ENCODE data around the gene VPS41.
"Not testable (repeated sequence)": the region's sequence is repeated elsewhere in the genome, so short reads cannot be mapped to it uniquely, and the experiment has no call there.

Gene VPS41

DNA sequence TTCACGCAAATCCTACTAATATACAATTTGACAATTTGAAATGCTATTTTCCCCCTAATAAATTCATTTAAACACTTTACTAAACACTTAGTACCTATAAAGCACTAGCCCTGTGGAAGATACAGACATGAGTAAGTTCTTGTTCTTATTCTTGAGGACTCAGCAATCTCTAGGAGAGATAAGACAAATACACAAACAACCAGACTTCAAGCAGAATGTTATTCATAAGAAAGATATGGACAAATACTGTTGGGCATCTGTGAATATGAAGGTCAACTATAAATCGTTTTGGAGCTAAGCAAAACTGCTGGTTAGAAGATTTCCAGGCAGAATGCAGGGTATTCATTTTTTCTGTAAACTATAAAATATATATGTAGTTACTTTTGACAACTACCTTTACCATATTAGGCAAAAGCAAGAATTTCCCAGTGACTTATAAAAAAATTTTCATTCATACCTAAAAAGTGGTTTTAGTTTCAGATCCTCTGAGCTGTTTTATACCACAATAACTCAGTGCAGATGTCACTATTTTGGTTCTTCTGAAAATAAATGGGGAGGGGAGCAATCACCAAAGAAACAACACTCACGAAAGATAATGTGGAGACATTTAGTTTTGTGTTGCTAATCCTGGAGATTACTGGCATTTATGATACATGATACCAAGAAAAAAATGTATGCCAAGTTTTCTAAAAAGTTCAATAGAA, 3.8 kb downstream of the VPS41 start:
- DNase-seq, result no peak

GRCh38 chr7:38903057-38903456, 5.9 kb downstream of the VPS41 start:
- no peak for DNase-seq

GRCh38 chr7:38902449-38902848, 6.5 kb downstream of the VPS41 start:
- DNase-seq, result no peak

- no peak for DNase-seq
These were observed 15.9 kb downstream of the VPS41 start for GRCh38 chr7:38893061-38893460.

- no peak for DNase-seq
These were observed 18.4 kb downstream of the VPS41 start for GRCh38 chr7:38890597-38890996.

DNA sequence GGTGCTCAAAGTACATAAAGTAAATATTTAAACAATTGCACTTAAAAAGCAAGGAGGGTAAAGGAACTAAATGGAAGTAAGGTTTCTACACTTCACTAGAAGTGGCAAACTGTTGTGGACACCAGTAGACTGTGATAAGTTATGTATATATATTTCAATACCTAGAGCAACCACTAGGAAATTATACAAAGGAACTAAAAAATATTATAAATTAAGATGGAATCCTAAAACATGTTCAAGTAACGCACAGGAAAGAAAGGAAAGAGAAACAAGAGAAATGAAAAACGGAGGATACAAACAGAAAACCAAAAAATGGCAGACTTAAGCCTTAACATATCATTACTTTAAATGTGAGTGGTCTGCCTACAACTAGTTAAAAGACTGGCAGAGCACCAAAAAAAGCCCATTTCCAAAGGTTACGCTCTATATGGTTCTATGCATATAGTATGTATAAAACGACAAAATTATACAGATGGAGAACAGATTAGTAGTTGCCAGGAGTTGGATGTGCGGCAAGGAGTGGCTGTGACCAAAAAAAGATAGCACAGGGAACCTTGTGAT, 19.0 kb downstream of the VPS41 start:
- DNase-seq, result no peak

DNA sequence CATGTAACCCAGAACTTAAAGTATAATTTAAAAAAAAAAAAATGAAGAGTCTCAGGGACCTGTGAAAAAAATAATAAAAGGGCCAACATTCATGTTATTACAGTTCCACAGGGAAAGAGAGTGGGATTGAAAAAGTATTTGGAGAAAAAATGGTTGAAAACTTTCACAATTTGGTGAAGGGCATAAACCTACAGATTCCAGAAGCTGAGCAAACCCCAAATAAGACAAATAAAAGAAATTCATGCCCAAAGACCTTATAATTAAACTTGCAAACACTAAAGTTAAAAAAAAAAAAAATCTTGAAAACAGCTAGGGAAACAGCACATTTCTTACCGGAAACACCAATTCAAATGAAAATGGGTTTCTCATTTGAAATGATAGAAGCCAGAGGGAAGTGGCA, 19.9 kb downstream of the VPS41 start:
- DNase-seq, result no peak

- DNase-seq, result no peak
These were observed 22.7 kb downstream of the VPS41 start for GRCh38 chr7:38886265-38886664.

DNA sequence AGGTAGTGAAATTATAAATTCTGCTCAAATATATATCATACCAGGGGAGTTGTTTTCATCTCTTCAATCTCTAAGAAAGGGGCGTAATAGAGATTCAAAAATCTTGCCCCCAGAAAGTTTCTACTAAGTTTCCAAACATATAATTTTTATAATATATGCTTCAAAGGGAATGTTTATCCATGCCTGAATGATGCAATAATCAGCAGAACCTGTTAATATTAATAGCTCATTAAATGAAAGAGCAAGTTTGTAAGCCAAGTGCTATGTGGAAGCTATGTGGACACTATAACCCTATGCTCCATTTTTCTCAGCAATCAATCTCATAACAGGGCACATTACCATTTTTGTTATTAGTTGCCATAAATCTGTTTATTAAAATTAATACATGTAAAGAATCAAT, 25.3 kb downstream of the VPS41 start:
- no peak for DNase-seq

GRCh38 chr7:38881947-38882684, 26.9 kb downstream of the VPS41 start:
- no peak for DNase-seq

GRCh38 chr7:38881015-38881414, 28.0 kb downstream of the VPS41 start:
- DNase-seq, result peak; percentile 7

GRCh38 chr7:38880454-38880853, 28.5 kb downstream of the VPS41 start:
- DNase-seq, result peak; percentile 17

DNA sequence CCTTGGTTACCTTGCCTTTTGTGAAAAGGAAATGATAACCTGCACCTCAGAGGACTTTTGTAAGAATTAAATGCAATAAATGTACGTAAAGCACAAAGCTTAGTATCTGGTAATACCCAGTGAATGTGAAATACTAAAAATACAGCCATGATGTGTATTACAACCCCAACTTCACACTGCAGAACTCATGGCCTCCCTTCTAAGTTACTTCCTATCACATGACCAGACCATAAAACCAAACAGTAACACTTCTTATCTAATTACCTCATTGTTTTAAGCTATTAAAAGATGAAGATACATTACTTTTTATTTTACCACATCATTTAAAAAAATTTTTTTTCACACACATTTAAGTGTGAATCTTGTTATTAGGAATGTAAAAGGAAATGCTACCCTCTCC, 29.0 kb downstream of the VPS41 start:
- no peak for DNase-seq

GRCh38 chr7:38878694-38879457, 30.1 kb downstream of the VPS41 start:
- DNase-seq, result no peak

DNA sequence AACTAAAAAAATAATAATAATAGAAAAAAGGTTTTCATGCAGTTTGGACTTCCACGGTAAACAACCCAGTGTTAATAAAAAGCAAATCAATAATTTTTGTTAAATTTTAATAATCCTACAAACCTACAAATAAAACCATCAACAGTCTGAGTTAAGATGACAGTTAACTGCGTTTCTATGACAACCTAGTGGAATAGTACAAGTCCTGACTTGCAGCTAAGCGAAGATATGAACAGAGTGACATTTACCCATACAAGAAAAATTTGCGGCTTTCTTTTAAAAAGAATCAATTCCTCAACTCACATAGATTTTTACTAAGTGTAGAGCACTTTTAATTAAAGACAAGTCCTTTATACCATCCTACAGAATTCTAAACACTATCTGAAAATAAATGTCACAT, 35.6 kb downstream of the VPS41 start:
- DNase-seq, result no peak

DNA sequence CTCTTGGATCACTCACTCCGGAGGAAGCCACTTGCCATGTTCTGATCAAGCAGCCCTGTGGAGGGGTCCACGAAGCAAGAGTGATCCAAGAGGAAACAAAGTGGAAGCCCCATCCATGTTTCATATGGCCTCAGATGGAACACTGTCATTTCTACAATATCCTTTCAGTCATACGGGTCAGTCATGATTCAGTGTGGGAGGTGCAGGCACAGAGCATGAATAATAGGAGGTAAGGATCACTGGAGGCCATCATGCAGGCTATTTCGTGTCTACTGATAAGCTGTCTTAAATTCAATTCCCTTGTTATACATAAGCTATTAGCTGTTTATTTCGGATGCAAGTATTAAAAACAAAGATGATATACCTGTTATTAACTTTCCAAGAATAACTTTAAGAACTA, 36.8 kb downstream of the VPS41 start:
- no peak for DNase-seq

DNA sequence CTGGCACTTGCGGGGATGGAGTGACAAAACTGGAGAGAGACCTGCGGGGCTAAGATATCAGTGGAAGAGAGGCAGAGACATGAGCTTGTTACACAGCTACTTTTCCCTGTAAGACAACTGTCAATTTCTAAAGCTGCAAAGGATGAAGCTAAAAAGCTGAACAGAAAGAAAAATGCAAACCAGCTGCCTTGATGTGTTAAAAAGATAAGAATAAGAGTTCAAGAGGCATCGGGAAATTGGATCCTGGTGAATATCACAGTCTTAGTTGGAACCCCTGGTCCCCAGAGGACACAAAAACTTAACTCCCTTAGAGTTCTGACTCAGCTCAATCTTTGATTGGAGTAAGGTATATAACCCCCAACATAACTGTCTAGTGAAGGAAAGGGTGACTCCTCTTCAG, 38.8 kb downstream of the VPS41 start:
- no peak for DNase-seq

DNA sequence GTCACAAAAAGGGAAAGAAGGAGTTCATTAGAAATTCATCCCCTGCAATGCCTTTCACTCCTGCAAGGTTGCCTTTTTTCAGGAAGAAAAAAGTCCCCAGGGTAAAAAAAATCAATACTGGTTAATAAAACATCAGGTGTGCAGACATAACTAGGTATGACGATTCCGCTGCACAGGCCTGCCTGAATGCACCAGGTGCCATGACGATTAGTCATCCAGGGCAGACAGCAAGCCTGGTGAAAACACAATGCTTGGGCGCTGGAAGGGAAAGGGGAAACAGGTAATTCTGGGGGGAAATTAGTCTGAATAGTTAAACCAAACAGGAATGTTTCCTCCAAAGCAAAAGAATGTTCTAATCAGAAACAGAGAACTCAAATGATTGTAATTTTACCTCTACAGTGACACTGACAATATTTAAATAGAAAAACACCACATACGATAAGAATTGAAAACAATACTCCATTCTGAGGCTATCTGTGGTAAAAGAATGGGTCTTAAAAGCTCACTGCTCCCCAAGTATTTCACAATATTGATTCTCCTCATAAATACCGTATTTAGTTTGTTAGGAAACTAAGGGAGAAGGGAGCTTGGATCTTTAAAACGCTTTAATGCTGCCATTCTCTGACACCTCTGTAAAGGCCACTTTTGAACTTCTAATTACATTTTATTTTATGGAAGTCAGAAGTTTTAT, 45.2 kb downstream of the VPS41 start:
- no peak for DNase-seq

DNA sequence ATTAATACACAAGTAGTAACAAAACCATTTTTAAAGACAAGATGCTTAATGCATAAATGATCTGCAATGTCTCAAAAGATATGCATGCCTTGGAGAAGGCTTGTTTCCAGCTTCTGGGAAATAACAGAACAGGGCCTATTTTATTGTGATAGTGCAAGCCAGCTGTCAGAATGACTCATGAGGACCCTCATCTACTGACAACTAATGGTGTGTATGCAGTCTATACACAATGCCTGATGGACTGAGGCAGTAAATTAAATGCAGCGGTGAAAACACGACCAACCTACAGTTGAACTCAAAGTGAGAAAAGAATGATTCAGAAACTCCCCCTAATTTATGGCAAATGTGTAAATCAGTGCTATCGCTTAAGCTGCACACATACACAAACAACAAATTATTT, 46.3 kb downstream of the VPS41 start:
- no peak for DNase-seq

GRCh38 chr7:38858259-38858884, 50.6 kb downstream of the VPS41 start:
- no peak for DNase-seq

DNA sequence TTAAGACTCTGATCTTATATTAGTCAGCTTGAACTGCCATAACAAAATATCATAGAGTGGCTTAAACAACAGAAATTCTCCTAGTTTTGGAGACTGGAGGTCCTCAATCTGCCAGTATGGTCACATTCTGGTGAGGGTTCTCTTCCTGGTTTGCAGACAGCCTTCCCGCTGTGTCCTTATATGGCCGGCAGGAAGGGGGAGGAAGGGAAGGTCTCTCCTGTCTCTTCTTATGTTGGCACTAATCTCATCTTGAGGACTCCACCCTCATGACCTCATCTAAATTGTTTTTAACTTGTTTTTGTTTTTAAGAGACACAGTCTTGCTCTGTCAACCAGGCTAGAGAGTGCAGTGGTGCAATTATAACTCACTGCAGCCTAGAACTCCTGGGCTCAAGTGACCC, 53.1 kb downstream of the VPS41 start:
- DNase-seq, result no peak

DNA sequence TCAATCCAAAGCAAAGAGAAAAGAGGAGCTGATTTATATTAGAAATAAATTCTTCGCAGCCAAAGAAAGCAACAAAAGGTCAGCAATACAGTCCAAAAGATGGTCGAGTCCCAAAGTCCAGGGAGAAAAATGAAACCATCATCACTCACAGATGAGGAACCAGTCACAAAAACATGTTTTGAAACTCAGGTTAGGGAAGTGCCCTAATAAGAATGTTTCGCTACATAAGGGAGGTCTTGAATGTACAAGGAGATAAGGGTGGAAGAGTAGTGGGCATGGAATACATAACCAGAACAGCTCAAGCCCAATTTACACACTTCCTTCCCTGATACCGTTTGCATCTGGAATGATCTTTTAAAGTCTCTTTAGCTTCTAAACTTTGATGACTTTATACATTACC, 53.6 kb downstream of the VPS41 start:
- DNase-seq, result no peak

- DNase-seq, result not testable (repeated sequence)
These were observed 54.0 kb downstream of the VPS41 start for GRCh38 chr7:38854947-38855346.

Measured in midbrain (tissue), 1 donor.